Measurements from ENCODE around the gene AUTS2. TPM values are rescaled to one million over a fixed set of nuclear protein-coding genes. Genes with fewer than 3 reads are reported as not detected.

The AUTS2 gene
- polyA plus RNA-seq, 1 donor (not counting 4 experiments of a cell fraction or from before 2014, with no cell fraction given) = 4.7 TPM

DNA sequence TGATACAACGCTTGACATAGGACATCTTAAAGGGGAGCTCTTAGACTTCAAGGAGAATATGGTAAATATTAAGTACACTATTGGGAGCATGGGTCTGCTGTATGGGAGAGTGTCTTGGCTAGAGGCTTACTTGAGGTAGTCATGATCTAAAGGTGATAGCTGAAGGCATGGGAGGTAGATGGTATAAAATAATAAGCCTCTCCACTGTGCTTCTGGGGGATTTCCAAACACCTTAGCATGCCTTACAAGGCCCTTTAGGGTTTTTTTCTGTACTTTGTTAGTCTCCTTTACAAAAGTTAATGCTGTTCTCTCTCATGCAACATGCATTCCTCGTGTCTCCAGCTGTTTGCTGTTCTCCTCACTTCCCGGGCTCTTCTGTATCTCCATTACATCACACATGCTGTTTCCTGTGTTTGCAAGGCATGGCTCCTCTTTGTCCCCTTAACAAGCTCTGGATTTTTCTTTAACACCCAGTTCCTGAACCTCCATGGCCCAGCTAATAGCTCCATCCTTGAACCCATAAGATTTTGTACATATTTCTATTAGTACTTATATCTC, 449.7 kb downstream of the AUTS2 start:
- DNase-seq (ENCODE audit: low read depth, low spot score) = no peak
- TF ChIP-seq, protein P1, sequence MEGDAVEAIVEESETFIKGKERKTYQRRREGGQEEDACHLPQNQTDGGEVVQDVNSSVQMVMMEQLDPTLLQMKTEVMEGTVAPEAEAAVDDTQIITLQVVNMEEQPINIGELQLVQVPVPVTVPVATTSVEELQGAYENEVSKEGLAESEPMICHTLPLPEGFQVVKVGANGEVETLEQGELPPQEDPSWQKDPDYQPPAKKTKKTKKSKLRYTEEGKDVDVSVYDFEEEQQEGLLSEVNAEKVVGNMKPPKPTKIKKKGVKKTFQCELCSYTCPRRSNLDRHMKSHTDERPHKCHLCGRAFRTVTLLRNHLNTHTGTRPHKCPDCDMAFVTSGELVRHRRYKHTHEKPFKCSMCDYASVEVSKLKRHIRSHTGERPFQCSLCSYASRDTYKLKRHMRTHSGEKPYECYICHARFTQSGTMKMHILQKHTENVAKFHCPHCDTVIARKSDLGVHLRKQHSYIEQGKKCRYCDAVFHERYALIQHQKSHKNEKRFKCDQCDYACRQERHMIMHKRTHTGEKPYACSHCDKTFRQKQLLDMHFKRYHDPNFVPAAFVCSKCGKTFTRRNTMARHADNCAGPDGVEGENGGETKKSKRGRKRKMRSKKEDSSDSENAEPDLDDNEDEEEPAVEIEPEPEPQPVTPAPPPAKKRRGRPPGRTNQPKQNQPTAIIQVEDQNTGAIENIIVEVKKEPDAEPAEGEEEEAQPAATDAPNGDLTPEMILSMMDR (optimal IDR thresholded peaks at IDR 0.05 in 1 of 3, IDR thresholded peaks at IDR 0.05 in 1 of 3, conservative IDR thresholded peaks at IDR 0.05 in 1 of 3; ENCODE audit: extremely low read depth in 1 of 3, insufficient read depth in 2 of 3, low read length in 3 of 3) = no peak
- TF ChIP-seq EZH2 (IDR thresholded peaks at IDR 0.05; ENCODE audit: low read length) = no peak
- Histone ChIP-seq H4K20me1 (ENCODE audit: control insufficient read depth, extremely low read depth, insufficient read depth, low read length) (no peaks in the 10 kb centered on the region), H2AFZ (ENCODE audit: control insufficient read depth, low read length) (no peak overlapping the region), H3K27me3 (ENCODE audit: control insufficient read depth, extremely low read depth, insufficient read depth, low read length) (no peaks in the 10 kb centered on the region), H3K27ac (ENCODE audit: control insufficient read depth, insufficient read depth, low read length) (no peak overlapping the region), H3K4me2 (ENCODE audit: control insufficient read depth, extremely low read depth, insufficient read depth, low read depth, low read length) (no peak overlapping the region), H3K36me3 (ENCODE audit: control insufficient read depth in 2 of 2, extremely low read depth in 1 of 2, insufficient read depth in 2 of 2, low read length in 2 of 2) (no peaks in the 10 kb centered on the region), H3K79me2 (ENCODE audit: control insufficient read depth, insufficient read depth, low read length) (no peaks in the 10 kb centered on the region), H3K9me3 (ENCODE audit: control insufficient read depth, low read depth, low read length) (no peaks in the 10 kb centered on the region), H3K9me1 (ENCODE audit: control insufficient read depth, extremely low read depth, insufficient read depth, low read length) (no peaks in the 10 kb centered on the region), H3K4me3 (ENCODE audit: control insufficient read depth in 2 of 3, extremely low read depth in 1 of 3, insufficient read depth in 2 of 3, low read depth in 1 of 3, low read length in 3 of 3) (no peak overlapping the region), H3K9ac (ENCODE audit: control insufficient read depth, extremely low read depth, insufficient read depth, low read length) (no peak overlapping the region), H3K4me1 (ENCODE audit: control insufficient read depth, extremely low read depth, insufficient read depth, low read length) (no peaks in the 10 kb centered on the region)
- dilution Hi-C loops (cut with MboI; ENCODE audit: extremely low pct_ligation_motif_present, low sequenced_read_pairs) = no loop called here
- no peak for FAIRE-seq

DNA sequence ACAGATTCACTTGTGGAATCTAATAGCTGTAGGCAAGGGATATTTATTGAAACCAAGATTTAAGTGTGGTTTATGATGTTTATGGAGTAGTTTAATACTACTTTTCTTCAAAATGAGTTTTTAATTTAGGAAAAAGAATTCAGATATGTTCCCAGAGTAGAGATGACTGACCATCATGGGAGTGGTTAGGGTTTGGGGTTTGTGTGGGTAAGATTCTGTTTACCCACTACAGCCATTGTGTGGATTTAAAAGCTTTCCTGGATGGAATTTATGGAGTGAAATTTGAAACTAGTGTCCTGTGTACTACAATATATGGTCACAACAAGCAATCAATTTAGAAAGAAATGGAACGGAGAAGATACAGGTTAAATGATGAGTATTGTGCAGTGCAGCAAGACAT, 453.5 kb downstream of the AUTS2 start:
- dilution Hi-C loops (cut with MboI; ENCODE audit: extremely low pct_ligation_motif_present, low sequenced_read_pairs) = no loop called here
- no peaks in the 10 kb centered on the region for H3K4me1 ChIP-seq (ENCODE audit: control insufficient read depth, extremely low read depth, insufficient read depth, low read length)
- FAIRE-seq = no peak
- no peaks in the 10 kb centered on the region for H3K9me1 ChIP-seq (ENCODE audit: control insufficient read depth, extremely low read depth, insufficient read depth, low read length)
- H4K20me1 ChIP-seq (ENCODE audit: control insufficient read depth, extremely low read depth, insufficient read depth, low read length) = no peaks in the 10 kb centered on the region
- H3K27me3 ChIP-seq (ENCODE audit: control insufficient read depth, extremely low read depth, insufficient read depth, low read length) = no peaks in the 10 kb centered on the region
- no peak overlapping the region for H2AFZ ChIP-seq (ENCODE audit: control insufficient read depth, low read length)
- no peaks in the 10 kb centered on the region for H3K79me2 ChIP-seq (ENCODE audit: control insufficient read depth, insufficient read depth, low read length)
- H3K27ac ChIP-seq (ENCODE audit: control insufficient read depth, insufficient read depth, low read length) = no peak overlapping the region
- no peak for DNase-seq (ENCODE audit: low read depth, low spot score)
- no peaks in the 10 kb centered on the region for H3K36me3 ChIP-seq (ENCODE audit: control insufficient read depth in 2 of 2, extremely low read depth in 1 of 2, insufficient read depth in 2 of 2, low read length in 2 of 2)
- H3K4me2 ChIP-seq (ENCODE audit: control insufficient read depth, extremely low read depth, insufficient read depth, low read depth, low read length) = no peak overlapping the region
- H3K9me3 ChIP-seq (ENCODE audit: control insufficient read depth, low read depth, low read length) = no peaks in the 10 kb centered on the region
- H3K4me3 ChIP-seq (ENCODE audit: control insufficient read depth in 2 of 3, extremely low read depth in 1 of 3, insufficient read depth in 2 of 3, low read depth in 1 of 3, low read length in 3 of 3) = no peak overlapping the region
- TF ChIP-seq EZH2 (IDR thresholded peaks at IDR 0.05; ENCODE audit: low read length) = no peak
- TF ChIP-seq, protein P1 (optimal IDR thresholded peaks at IDR 0.05 in 1 of 3, IDR thresholded peaks at IDR 0.05 in 1 of 3, conservative IDR thresholded peaks at IDR 0.05 in 1 of 3; ENCODE audit: extremely low read depth in 1 of 3, insufficient read depth in 2 of 3, low read length in 3 of 3) = no peak
- H3K9ac ChIP-seq (ENCODE audit: control insufficient read depth, extremely low read depth, insufficient read depth, low read length) = no peak overlapping the region
